GM18511 (cell line): Measurements from ENCODE around the gene APLN.

Source experiments
- ATAC-seq: cut with Tn5 transposase; IDR thresholded peaks from one replicate; pipeline ENCODE4 v1.9.1; 2021; ENCODE audit warnings: mild to moderate bottlenecking, moderate library complexity; ENCODE audit not compliant: unreplicated experiment

The APLN gene

DNA sequence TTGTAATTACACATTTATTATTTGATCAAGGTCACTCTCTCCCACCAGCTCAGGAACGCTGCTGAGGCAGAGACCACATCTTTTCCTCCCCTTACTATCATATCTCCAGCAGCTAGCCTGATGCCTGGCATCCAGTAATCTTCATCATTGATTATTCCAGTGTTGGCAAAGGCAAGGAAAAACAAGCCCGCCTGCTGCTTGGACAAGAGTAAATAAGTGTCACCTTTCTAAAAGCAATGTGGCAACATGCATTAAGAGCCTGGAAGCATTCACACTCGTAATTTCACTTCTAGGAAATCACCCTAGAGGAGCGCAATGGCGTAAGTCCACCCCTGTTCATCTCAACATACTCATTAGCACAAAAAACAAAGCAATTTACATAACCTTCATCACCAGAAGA is 54.8 kb downstream of the APLN start:
- no peak for ATAC-seq

DNA sequence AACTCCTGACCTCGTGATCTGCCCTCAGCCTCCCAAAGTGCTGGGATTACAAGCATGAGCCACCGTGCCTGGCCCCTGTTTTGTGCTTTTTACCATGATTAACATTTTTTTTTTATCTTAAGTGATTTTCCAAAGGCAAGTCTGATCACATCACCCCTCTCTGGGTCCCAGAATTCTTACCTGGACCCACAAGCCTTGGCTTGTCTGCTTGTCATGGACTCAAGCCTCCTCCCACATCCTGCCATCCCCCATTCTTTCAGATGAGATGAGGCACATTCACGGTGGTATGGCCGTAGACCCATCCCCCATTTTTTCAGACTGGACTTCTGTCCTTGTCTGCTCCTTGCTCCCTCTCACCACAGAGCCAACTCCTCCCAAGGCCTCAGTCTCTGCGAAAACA is 55.3 kb downstream of the APLN start:
- ATAC-seq: no peak

- no peak for ATAC-seq
These were observed 56.9 kb downstream of the APLN start for GRCh38 chrX:129597905-129598304.

DNA sequence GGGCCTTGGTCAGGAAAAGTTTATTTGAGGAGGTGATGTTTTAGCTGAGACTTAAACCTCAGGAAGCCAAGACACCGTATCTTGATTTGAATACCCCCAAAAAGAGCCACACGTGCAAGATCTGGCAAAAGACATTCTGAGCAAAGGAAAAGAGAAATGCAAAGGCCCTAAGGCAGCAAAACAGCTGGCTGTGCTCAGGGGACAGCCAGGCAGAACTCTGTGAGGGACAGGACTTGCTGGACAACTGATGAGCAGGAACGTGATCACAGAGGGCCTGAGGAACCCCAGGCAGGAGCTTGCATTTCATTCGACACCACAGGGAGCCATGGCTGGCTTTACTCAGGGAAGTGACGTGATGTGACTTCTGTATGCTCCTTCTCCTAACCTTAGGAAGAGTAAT is 58.7 kb downstream of the APLN start:
- no peak for ATAC-seq
